Sigmoid colon (tissue), 4 donors: ENCODE results near the gene STOX2.

Experiments
- CTCF ChIP-seq, 4 experiments: fragments of 450-650 bp in 3 of 4; fragments of 200-600 bp in 1 of 4; IDR thresholded peaks; one replicate each; pipeline ENCODE4 v1.5.1; 2016 to 2019; ENCODE audit warnings: antibody characterized with exemption in 4 of 4, mild to moderate bottlenecking in 3 of 4, moderate library complexity in 2 of 4
- EP300 ChIP-seq, 4 donors: sonication (generic); formaldehyde crosslinking; IDR thresholded peaks; one replicate each; pipeline ENCODE4 v1.6.1; 2017; ENCODE audit warnings: antibody characterized with exemption in 4 of 4
- POLR2A ChIP-seq, 2 donors: fragments of 450-650 bp; IDR thresholded peaks; one replicate each; pipeline ENCODE4 v1.6.1; 2016; ENCODE audit warnings: antibody characterized with exemption in 2 of 2, mild to moderate bottlenecking in 2 of 2, moderate library complexity in 2 of 2
- POLR2AphosphoS5 ChIP-seq, 4 donors: sonication (generic); formaldehyde crosslinking; IDR thresholded peaks; one replicate each; pipeline ENCODE4 v1.6.1; 2017; ENCODE audit warnings: antibody characterized with exemption in 4 of 4

GRCh38 chr4:183863155-183863825, 41.8 kb upstream of the STOX2 start:
- TF ChIP-seq POLR2AphosphoS5 (IDR thresholded peaks at IDR 0.05): no peak
- no peak for TF ChIP-seq POLR2A (IDR thresholded peaks at IDR 0.05)
- no peak for TF ChIP-seq CTCF (IDR thresholded peaks at IDR 0.05)
- no peak for TF ChIP-seq EP300 (IDR thresholded peaks at IDR 0.05)
